ENCODE results near the gene MAST1.
A peak's percentile ranks its signal among the peaks of the same experiment; 100 is the strongest.
"Not testable (repeated sequence)": the region's sequence is repeated elsewhere in the genome, so short reads cannot be mapped to it uniquely, and the experiment has no call there.

The MAST1 gene

GRCh38 chr19:12841094-12841493 is 2.8 kb downstream of the MAST1 start:
- peak; percentile 97 for DNase-seq

- no peak for DNase-seq
Observed at GRCh38 chr19:12842511-12842910, 4.2 kb downstream of the MAST1 start.

- DNase-seq, result no peak
Observed at GRCh38 chr19:12843328-12843727, 5.0 kb downstream of the MAST1 start.

- no peak for DNase-seq
Observed at GRCh38 chr19:12843999-12844732, 5.9 kb downstream of the MAST1 start.

GRCh38 chr19:12846613-12847012 is 8.3 kb downstream of the MAST1 start:
- DNase-seq, result not testable (repeated sequence)

- peak; percentile 64 for DNase-seq
Observed at GRCh38 chr19:12847159-12848139, 9.1 kb downstream of the MAST1 start.

GRCh38 chr19:12856653-12857052 is 18.3 kb downstream of the MAST1 start:
- no peak for DNase-seq

- DNase-seq, result no peak
Observed at GRCh38 chr19:12858041-12858928, 20.0 kb downstream of the MAST1 start.

GRCh38 chr19:12859546-12859945 is 21.2 kb downstream of the MAST1 start:
- no peak for DNase-seq

- DNase-seq, result no peak
Observed at GRCh38 chr19:12864143-12864542, 25.8 kb downstream of the MAST1 start.

- DNase-seq, result no peak
Observed at GRCh38 chr19:12864721-12865715, 26.7 kb downstream of the MAST1 start.

GRCh38 chr19:12865746-12866415 is 27.6 kb downstream of the MAST1 start:
- no peak for DNase-seq

- DNase-seq, result peak; percentile 58
Observed at GRCh38 chr19:12866416-12867119, 28.3 kb downstream of the MAST1 start.

GRCh38 chr19:12867120-12868099 is 29.1 kb downstream of the MAST1 start:
- DNase-seq, result peak; percentile 86

- DNase-seq, result peak; percentile 10
Observed at GRCh38 chr19:12868540-12869112, 30.3 kb downstream of the MAST1 start.

GRCh38 chr19:12871681-12872080 is 33.4 kb downstream of the MAST1 start:
- no peak for DNase-seq

- DNase-seq, result no peak
Observed at GRCh38 chr19:12872255-12872654, 33.9 kb downstream of the MAST1 start.
